CD4-positive, alpha-beta T cell treated with Interleukin-21 for 1 hour (primary cell): ENCODE data around the gene PRKX.
A peak's percentile ranks its signal among the peaks of the same experiment; 100 is the strongest.
"Not testable (repeated sequence)": the region's sequence is repeated elsewhere in the genome, so short reads cannot be mapped to it uniquely, and the experiment has no call there.

ENCODE experiments used
- DNase-seq: peaks from one replicate; pipeline ENCODE4 v3.0.0-alpha.2; 2020

Gene PRKX

DNA sequence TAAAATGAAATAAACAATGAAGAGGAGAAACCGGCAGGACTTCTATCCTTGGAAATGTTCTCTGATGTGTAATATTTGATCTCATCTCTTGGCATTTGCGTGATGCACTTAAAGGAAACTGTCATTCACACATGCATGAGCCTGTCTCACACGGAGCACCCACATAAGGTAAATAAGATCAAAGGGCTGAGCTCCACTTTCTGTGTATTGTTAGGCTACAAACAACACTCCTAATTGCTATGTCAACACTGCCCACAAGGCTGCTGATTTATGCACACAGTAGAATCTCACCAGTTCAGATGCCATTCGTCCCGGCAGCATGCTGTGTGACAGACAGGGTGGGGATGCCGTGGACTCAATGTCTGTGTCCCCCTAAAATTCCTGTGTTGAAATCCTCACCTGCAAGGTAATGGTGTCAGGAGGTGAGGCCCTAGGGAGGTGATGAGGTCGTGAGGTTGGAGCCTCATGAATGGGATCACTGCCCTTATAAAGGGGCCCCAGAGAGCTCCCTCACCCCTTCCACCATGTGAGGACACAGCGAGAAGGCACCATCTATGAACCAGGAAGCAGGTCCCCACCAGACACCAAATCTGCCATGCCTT lies 5.7 kb downstream of the PRKX start:
- peak; percentile 52 for DNase-seq

DNA sequence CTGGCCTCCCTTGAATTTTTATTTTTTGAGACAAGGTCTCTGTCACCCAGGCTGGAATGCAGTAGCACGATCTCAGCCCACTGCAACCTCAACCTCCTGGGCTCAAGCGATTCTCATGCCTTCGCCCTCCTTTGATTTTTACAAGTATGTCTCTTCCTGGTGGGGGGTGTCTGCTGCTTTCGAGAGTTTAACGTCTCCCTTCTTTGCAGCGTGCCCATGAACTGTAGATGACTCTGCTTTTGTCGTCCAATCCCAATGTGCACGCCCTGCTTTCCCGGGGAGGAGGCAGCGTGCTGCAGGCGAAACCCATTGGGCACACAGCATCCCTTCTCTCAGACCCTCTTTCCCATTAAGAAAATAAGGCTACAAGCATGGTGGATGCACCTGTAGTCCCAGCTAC lies 7.0 kb downstream of the PRKX start:
- DNase-seq, result no peak

DNA sequence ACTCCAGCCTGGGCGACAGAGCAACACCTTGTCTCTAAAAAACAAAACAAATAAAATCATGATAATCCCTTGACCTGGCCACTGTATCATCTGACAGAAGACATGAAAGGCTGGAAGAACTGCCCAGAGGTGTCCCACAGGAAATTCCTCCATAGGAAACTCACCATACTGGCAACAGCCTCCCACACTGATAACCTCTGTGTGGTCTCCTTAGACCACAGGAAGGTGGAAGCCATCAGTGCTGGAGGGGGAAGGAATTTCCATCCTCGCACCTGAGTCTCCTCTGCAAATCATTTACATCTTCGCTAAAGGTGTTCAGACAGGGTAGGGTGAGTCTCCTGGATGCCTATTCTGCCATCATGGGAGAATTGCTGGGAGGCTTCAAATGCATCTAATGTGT lies 10.2 kb downstream of the PRKX start:
- not testable (repeated sequence) for DNase-seq

DNA sequence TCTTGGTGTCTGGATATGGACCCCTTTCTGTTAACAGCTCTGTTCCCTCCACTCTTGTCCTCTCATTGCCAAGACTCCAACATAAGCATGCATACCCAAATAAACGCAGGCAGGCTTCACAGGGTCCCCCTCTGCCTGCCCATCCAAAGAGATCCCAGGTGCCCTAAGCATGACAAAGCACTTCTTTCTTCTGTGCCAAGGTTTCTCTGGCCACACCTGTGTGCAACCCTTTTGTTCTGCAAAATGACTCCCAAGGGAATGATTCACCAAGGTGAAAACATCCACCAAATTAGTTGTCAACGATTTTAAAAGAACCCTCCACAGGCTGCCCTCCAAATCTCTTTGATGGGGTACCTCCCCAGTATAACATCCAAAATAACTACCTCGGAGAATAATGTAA lies 11.4 kb downstream of the PRKX start:
- DNase-seq, result not testable (repeated sequence)

DNA sequence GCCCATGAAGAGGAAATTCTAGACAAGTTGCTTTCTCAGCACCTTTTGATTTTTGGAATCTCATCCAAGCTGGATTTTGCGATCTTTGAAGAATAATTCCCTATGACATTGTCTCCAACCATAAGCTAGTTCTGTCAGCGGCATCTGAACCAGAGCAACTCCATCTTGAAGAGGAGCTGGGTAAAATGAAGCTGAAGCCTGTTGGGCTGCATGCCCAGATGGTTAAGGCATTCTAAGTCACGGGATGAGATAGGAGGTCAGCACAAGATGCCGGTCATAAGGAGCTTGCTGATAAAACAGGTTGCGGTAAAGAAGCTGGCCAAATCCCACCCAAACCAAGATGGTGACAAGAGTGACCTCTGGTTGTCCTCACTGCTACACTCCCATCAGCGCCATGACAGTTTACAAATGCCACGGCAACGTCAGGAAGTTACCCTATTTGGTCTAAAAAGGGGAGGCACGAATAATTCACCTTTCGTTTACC lies 12.0 kb downstream of the PRKX start:
- not testable (repeated sequence) for DNase-seq

GRCh38 chrX:3699821-3700381 lies 13.5 kb downstream of the PRKX start:
- DNase-seq, result peak; percentile 24

- DNase-seq, result no peak
These were observed 15.7 kb downstream of the PRKX start for GRCh38 chrX:3697701-3698279.

DNA sequence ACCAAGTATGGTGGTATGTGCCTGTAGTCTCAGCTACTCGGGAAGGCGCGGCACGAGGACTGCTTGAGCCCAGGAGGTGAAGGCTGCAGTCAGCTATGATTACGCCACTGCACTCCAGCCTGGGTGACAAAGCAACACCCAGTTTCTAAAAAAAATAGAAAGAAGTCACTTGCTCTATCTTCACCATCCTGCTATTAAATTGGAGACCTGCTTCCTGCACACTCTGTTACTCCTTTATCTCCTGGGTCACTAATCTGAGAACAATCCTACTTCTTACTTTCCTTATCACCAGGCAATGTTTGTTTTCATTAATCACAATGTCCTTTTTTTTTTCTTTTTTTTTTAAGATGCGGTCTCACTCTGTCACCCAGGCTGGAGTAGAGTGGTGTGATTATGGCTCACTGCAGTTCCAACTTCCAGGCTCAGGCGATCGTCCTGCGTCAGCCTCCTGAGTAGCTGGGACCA lies 16.2 kb downstream of the PRKX start:
- DNase-seq, result no peak

- no peak for DNase-seq
These were observed 17.9 kb downstream of the PRKX start for GRCh38 chrX:3695536-3695935.

DNA sequence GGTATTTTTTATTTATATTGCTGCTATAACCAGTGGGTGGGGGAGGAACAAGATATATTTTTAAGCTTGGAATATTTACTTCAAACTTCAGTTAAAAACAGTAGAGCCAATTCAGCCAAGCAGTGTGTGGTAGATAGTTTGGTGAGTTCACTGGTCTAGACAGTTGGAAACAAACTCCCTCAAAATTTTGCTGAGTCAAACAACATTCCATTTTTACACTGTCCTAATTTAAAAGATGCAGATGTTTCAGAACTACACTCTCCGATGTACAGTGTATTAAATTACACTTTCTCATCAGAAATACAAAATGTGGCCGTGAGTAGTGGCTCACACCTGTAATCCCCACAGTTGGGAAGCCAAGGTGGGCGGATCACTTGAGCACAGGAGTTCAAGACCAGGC lies 23.3 kb downstream of the PRKX start:
- no peak for DNase-seq

- DNase-seq, result not testable (repeated sequence)
These were observed 30.2 kb downstream of the PRKX start for GRCh38 chrX:3683236-3683635.

DNA sequence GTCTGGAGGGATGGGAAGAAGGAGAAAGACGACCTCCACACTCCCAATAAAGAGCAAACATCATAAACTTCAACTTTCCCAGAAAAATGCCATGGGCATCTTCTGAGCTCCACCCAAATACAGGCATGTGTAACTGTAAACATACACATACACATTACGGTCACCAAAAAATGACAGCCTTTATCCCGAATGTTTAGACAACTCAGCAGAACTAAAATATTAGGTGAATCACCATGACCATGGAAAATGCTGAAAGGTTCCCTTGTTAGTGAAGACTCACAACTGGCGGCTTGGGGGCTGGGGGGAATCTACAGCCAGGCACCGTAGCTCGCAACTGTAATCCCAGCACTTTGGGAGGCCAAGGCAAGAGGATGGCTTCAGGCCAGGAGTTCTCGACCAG lies 33.0 kb downstream of the PRKX start:
- DNase-seq, result no peak

DNA sequence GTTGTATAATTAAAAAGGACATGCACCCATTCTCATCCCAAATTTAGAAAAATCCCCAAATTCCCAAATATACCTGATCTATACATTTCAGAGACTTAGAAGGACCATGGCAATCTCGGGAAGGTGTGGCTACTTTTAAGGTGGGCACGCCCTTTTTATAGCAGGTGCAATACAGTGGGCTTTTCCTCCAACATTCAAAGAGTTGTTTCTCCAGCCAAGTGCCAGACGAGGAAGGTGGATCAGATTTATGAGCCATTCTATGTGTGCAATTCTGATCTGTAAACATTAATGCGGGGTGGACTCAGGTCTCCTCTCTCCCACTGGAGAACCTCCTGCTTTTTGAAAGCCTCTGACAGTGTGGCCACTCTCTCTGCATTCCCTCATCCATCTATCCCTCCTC lies 33.8 kb downstream of the PRKX start:
- no peak for DNase-seq

GRCh38 chrX:3678328-3678727 lies 35.1 kb downstream of the PRKX start:
- no peak for DNase-seq

- DNase-seq, result no peak
These were observed 38.6 kb downstream of the PRKX start for GRCh38 chrX:3674881-3675280.

DNA sequence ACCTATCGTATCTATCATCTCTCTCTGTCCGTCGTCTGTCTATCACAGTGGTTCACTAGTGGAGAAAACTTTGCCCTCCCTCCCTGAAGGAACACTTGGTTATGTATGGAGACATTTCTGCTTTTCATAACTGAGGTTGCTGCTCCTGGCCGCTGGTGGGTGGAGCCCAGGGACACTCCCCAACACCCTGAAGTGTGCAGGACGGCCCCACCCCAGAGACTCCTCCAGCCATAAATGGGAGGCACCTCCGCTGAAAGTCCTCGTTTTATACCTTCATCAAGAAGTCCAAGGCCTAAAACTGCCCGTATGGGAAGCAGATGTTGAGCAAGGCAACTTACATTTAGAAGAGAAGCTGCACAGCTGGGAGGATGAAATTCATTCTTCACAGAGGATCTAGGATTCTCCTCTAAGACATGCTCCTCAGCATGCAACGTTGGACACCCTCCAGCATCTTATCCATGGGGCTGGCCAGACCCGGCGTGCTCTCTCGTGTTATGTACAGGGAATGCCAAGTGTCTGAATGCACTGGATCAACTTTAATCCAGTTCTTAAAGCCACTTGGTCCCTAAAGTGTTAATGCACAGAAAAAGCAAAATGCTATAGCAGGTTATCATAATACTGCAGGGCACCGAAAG lies 43.5 kb downstream of the PRKX start:
- no peak for DNase-seq

- no peak for DNase-seq
These were observed 46.5 kb downstream of the PRKX start for GRCh38 chrX:3666975-3667374.

DNA sequence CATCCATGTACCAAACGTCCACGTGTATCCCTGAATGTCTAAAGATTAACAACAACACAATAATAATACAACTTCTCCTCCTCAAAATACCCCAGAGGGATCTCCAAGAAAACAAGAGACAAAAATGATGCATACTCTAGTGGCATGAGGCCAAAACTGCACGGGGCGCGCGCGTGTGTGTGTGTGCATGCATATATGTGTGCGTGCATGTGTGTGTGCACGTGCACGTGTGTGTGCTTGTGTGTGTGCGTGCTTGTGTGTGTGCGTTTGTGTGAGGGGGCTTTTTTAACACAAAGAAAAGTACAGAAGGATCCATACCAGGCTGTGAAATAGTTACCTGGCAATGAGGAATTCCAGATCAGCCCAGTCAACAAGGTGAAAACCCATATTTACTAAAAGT lies 48.5 kb downstream of the PRKX start:
- DNase-seq, result no peak

DNA sequence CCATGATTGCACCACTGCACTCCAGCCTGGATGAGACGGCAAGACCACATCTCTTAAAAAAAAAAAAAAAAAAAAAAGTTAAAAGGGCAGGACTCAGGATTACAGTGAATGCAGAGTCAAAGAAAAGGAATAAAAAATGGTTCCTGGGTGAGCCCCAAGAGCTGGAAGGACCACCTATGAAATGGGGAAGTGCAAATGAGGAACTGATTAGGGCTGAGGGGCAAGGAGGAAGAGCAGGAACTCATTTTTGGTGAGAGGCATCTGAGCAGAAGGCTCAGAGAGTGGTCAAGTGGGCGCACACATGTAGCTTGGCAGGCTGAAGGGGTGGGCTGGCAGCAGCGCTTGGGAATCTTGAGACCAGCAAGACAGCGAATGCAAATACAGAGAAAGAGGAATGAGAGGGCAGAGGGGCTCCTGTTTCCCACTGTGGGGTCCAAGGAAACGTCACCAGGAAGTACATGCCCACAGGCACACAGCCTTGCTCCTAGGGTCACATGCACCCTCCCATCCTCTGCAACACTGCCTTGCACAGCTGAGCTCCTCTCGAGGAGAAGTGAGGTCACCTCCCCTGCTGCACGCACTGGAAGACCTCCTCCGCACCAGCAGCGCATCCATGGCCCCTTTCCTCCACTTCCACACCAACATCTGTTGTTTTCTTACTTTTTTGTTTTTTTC lies 49.7 kb downstream of the PRKX start:
- not testable (repeated sequence) for DNase-seq

DNA sequence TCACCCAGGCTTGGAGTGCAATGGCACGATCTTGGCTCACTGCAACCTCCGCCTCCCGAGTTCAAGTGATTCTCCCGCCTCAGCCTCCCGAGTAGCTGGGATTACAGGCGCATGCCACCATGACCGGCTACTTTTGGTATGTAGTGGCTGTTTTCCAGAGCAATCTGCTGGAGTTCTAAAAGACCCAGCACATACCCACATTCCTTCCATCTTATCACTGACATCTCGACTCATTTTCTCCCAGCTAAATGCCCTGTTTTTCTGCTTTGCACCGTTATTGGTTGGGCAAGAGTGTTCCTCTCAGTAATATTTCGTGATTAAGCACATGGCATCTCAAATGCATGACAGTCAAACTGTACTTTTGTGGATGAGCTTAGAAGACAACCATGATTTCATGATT lies 53.7 kb downstream of the PRKX start:
- DNase-seq, result no peak

GRCh38 chrX:3655181-3655580 lies 58.3 kb downstream of the PRKX start:
- no peak for DNase-seq

DNA sequence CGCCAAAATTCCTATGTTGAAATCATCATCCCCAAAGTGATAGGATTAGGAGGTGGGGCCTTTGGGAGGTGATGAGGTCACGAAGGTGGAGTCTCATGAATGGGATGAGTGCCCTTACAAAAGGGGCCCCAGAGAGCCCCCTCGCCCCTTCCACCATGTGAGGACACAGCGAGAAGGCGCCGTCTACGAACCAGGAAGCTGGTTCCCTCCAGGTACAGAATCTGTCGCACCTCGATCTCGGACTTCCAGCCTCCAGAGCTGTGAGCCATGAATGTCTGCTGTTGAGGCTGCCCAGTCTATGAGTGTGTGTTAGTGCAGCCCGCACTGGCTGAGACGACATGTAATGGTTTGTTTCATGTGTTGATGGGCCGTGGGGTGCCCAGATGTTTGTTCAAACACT lies 60.3 kb downstream of the PRKX start:
- DNase-seq, result no peak

GRCh38 chrX:3651277-3651676 lies 62.2 kb downstream of the PRKX start:
- peak; percentile 29 for DNase-seq

- DNase-seq, result no peak
These were observed 65.4 kb downstream of the PRKX start for GRCh38 chrX:3648084-3648483.
